Activated CD4-positive, alpha-beta T cell treated with anti-CD3 and anti-CD28 coated beads, Interleukin-2, amount 50 U/mL, for 48 hours (primary cell): ENCODE measurements around the gene SGMS1.
"Not testable (repeated sequence)": the region's sequence is repeated elsewhere in the genome, so short reads cannot be mapped to it uniquely, and the experiment has no call there.

ENCODE experiments used
- DNase-seq, 2 experiments: peaks; one replicate each; pipeline ENCODE4 v3.0.0-alpha.2; 2020

The SGMS1 gene

GRCh38 chr10:50577681-50578350 is 45.9 kb downstream of the SGMS1 start:
- no peak for DNase-seq

GRCh38 chr10:50577010-50577409 is 46.7 kb downstream of the SGMS1 start:
- no peak for DNase-seq

GRCh38 chr10:50576245-50576815 is 47.4 kb downstream of the SGMS1 start:
- DNase-seq = no peak

- no peak for DNase-seq
Measured at GRCh38 chr10:50575477-50576244, 48.1 kb downstream of the SGMS1 start.

GRCh38 chr10:50574931-50575330 is 48.8 kb downstream of the SGMS1 start:
- no peak for DNase-seq

DNA sequence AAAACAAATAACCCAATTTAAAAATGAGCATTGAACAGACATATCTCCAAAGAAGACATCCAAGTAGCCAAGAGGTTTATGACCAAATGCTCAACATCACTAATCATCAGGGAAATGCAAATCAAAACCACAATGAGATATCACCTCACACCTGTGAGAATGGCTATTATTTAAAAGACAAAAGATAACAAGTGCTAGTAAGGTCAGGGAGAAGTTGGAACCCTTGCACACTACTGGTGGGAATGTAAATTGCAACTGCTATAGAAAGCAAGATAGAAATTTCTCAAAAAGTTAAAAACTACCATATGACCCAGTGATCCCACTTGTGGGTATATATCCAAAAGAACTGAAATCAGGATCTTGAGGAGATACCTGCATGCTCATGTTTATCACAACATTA is 49.5 kb downstream of the SGMS1 start:
- no peak for DNase-seq

DNA sequence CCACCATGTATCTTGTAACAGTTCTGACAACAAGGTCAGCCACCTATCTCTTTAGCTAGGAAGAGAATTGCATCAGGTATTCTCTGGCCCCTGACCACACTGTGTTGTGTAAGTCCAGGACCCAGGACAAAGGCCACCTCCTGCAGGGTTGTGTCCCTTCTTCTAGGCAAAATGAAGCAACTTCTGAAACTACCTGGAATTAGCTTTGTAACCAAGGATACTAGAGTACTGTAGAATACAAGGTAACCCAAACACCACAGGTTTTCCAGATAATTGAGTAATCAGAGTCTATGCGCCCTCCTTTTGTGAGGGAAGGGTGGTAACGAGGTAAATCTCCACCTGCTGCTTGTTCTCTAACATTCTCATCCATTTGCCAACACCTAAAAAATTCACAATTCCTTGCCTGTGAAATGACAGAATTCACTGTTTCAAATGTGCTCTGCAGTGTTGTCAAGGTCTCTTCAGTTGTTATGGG is 51.7 kb downstream of the SGMS1 start:
- no peak for DNase-seq

- not testable (repeated sequence) for DNase-seq
Measured at GRCh38 chr10:50568750-50569149, 55.0 kb downstream of the SGMS1 start.

DNA sequence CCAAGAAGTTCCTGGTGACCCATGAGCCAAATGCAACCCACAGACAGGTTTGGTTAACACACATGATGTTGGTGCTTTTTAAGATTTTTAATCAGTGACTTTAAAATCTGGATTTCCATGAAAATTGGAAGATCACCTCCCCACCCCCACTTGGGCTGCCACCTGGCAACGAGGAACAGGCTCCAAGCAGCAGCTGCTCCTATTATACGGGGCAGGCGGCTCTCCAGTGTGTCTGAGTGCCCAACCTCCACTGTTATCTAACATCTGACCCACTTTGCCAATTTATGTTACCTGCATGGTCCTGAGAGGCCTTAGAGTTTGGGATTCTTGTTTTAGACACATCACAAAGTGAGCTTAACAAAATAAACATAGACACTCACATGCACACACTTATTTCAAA is 56.4 kb downstream of the SGMS1 start:
- no peak for DNase-seq

- DNase-seq = no peak
Measured at GRCh38 chr10:50566150-50566549, 57.6 kb downstream of the SGMS1 start.

GRCh38 chr10:50565301-50566083 is 58.3 kb downstream of the SGMS1 start:
- DNase-seq = no peak

DNA sequence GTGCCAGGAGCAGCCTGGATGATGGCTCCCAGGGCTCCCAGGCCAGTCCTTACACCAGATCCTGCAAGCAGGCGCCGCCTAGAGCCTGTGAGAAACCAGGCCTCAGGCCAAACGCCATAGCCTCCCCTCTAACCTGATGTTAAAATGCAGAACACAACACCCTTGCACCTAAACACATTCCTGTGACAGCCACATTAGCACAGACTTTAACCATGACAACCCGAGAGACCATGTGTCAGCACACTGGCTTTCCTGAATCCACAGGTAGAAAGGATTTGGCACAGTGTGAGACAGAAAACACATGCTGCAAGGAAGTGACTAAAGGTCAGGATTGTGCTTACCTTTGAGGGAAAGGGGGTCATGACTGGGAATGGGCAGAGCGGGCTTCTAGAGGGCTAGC is 59.9 kb downstream of the SGMS1 start:
- no peak for DNase-seq

GRCh38 chr10:50561816-50562215 is 61.9 kb downstream of the SGMS1 start:
- DNase-seq = no peak

GRCh38 chr10:50561266-50561665 is 62.5 kb downstream of the SGMS1 start:
- DNase-seq = no peak

DNA sequence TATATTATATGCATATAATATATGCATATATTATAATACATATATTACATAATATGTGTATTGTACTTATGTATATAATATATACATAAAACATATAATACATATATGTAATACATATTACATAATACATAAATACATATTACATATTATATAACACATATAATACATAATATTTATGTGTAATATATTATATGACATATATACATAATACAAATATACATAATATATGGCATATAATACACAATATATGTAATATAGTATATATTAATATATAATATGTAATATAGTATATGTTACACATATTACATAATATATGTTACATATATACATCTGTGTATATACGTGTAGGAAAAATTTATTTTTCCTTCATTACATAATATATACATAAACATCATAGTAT is 63.4 kb downstream of the SGMS1 start:
- DNase-seq = no peak

DNA sequence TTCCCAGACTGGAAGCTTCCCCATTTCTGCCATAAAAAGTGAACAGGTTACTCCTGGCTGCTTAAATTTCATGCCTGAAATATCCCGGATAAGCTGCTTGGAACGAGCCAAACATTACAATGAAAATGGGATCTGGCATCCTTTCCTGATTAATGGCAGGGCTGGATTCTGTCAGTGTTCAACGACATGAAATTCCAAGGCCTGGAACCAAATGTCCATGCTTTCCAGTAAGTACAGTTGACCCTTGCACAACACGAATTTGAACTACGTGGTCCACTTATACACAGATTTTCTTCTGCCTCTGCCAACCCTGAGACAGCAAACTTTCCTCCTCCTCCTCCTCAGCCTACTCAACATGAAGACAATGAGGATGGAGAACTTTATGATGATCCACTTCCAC is 65.4 kb downstream of the SGMS1 start:
- no peak for DNase-seq

- no peak for DNase-seq
Measured at GRCh38 chr10:50557130-50557682, 66.5 kb downstream of the SGMS1 start.

DNA sequence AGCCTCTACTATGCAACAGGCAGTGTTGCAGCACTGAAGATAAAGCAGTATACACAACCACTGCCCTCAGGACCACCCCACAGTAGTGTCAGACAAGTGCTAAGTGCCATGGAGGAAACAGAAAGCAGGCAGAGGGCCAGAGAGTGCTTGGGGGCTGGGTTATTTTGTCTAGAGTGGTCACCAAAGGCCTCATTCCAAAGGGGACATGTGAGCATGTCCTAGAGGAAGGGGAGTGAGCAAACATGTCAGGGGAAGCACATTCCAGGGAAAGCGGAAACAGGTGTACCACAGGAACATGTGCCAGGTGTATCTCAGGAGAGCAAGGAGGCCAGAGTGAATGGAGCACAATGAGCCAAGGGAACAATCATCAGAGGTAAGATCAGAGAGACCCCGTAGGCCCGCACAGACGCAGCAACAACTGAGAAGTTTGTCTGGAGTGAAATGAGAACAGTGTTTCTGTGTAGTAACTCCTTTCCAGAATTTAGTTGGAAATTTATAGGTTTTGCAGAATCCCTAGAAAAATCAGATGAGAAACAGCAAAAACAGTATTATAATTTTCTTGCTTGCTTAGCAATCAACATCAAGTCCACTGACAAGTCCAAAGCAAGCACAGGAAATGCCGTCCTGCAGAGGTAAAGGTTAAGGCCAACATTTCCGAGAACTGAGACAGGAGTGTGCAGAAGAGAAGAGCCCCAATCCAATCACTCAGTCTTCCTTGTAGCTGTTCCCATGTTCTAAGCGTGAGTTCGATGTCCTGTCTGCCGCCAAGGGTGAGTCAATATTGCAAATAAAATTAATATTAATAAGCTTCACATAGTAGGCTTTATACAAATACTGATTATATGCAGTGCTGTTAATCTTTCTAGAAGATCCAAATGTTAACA is 67.3 kb downstream of the SGMS1 start:
- DNase-seq = no peak

- no peak for DNase-seq
Measured at GRCh38 chr10:50554995-50555568, 68.7 kb downstream of the SGMS1 start.

GRCh38 chr10:50554376-50554994 is 69.3 kb downstream of the SGMS1 start:
- no peak for DNase-seq
